Retinal pigment epithelial cell (primary cell): Measurements from ENCODE around the gene MACROH2A1.
A peak's percentile ranks its signal among the peaks of the same experiment; 100 is the strongest.

ENCODE experiments used
- DNase-seq: peaks from one replicate; pipeline ENCODE4 v3.0.0-alpha.2; 2010; ENCODE audit warnings: low read depth
- H3K4me3 ChIP-seq: 2 replicates; pipeline ENCODE4 v1.5.1; 2011; ENCODE audit warnings: mild to moderate bottlenecking, low read length, control low read depth, moderate library complexity
- CTCF ChIP-seq: conservative IDR thresholded peaks from 2 replicates; pipeline ENCODE4 v1.5.1; 2011; ENCODE audit warnings: low read depth, low read length, control low read depth, inconsistent platforms

Gene MACROH2A1

GRCh38 chr5:135391869-135392255 is 7.2 kb downstream of the MACROH2A1 start:
- no peak for TF ChIP-seq CTCF
- no peak for DNase-seq
- H3K4me3 ChIP-seq: no peak overlapping the region

- no peak overlapping the region for H3K4me3 ChIP-seq
- no peak for TF ChIP-seq CTCF
- peak; percentile 59 for DNase-seq
Observed at GRCh38 chr5:135391116-135391868, 7.7 kb downstream of the MACROH2A1 start.

GRCh38 chr5:135388860-135389435 is 10.1 kb downstream of the MACROH2A1 start:
- no peak for DNase-seq
- H3K4me3 ChIP-seq: no peak overlapping the region
- TF ChIP-seq CTCF: no peak

GRCh38 chr5:135387629-135387960 is 11.4 kb downstream of the MACROH2A1 start:
- no peak overlapping the region for H3K4me3 ChIP-seq
- DNase-seq: no peak
- no peak for TF ChIP-seq CTCF

- peak; percentile 80 for DNase-seq
- H3K4me3 ChIP-seq: no peak overlapping the region
- no peak for TF ChIP-seq CTCF
Observed at GRCh38 chr5:135386886-135387628, 12.0 kb downstream of the MACROH2A1 start.

GRCh38 chr5:135386096-135386495 is 12.9 kb downstream of the MACROH2A1 start:
- DNase-seq: no peak
- no peak for TF ChIP-seq CTCF
- no peak overlapping the region for H3K4me3 ChIP-seq
